HEK293 (cell line): Measurements from ENCODE around the gene IGSF9B.

ENCODE experiments used
- CTCF ChIA-PET: fragments of 350-600 bp; formaldehyde crosslinking; extraction: SDS; loops from one replicate; lab custom pipeline; 2021; ENCODE audit warnings: antibody characterized with exemption; lab: Yijun Ruan, JAX
- POLR2A ChIA-PET: fragments of 300-600 bp; formaldehyde crosslinking; extraction: SDS; loops from one replicate; lab custom pipeline; 2020; ENCODE audit warnings: antibody characterized with exemption, inconsistent platforms; lab: Yijun Ruan, JAX
- H3K27ac ChIP-seq: fragments of 200-500 bp; sonication (Bioruptor generic); 2 replicates; pipeline ENCODE4 v1.5.1; 2014; ENCODE audit warnings: low read depth, low read length, control low read depth, inconsistent platforms; ENCODE audit errors: extremely low read depth
- H3K36me3 ChIP-seq, 2 experiments: fragments of 200-500 bp in 1 of 2; sonication (Bioruptor generic) in 1 of 2; 1 replicate in 1 of 2; 2 replicates in 1 of 2; pipeline ENCODE4 v1.5.1; 2014 to 2017; ENCODE audit warnings: inconsistent platforms in 2 of 2, low read length in 2 of 2; ENCODE audit not compliant: control insufficient read depth in 2 of 2, insufficient read depth in 1 of 2
- H3K4me1 ChIP-seq: fragments of 200-500 bp; sonication (Bioruptor generic); 2 replicates; pipeline ENCODE4 v1.5.1; 2014; ENCODE audit warnings: mild to moderate bottlenecking, low read length, inconsistent platforms; ENCODE audit not compliant: control insufficient read depth, insufficient read depth
- H3K4me3 ChIP-seq: 2 replicates; pipeline ENCODE4 v1.5.1; 2011; ENCODE audit warnings: low read depth, mild to moderate bottlenecking, control low read depth, low read length, moderate library complexity
- H3K9me3 ChIP-seq: fragments of 200-500 bp; sonication (Bioruptor generic); 2 replicates; pipeline ENCODE4 v1.5.1; 2014; ENCODE audit warnings: low read depth, low read length, inconsistent platforms; ENCODE audit not compliant: control insufficient read depth, insufficient read depth
- CTCF ChIP-seq: fragments of 450-650 bp; formaldehyde crosslinking; IDR thresholded peaks from 2 replicates; pipeline ENCODE4 v1.5.1; 2016; ENCODE audit warnings: missing biosample characterization, missing genetic modification characterization
- HOXA7 ChIP-seq: sonication (generic); formaldehyde crosslinking; IDR thresholded peaks from 2 replicates; pipeline ENCODE4 v1.8.1; 2022; ENCODE audit warnings: missing genetic modification reagents, borderline replicate concordance
- PRDM4 ChIP-seq: fragments of 450-650 bp; formaldehyde crosslinking; IDR thresholded peaks from 2 replicates; pipeline ENCODE4 v1.5.1; 2017; ENCODE audit warnings: missing biosample characterization, missing genetic modification characterization
- SP2 ChIP-seq: fragments of 450-650 bp; formaldehyde crosslinking; IDR thresholded peaks from 2 replicates; pipeline ENCODE4 v1.5.1; 2016; ENCODE audit warnings: missing biosample characterization, missing genetic modification characterization
- ZBTB11 ChIP-seq: fragments of 450-650 bp; formaldehyde crosslinking; conservative IDR thresholded peaks from 2 replicates; pipeline ENCODE4 v1.5.1; 2016; ENCODE audit warnings: low read depth, missing biosample characterization, missing genetic modification characterization
- ZBTB44 ChIP-seq: fragments of 450-650 bp; IDR thresholded peaks from 2 replicates; pipeline ENCODE4 v1.5.1; 2018; ENCODE audit warnings: missing biosample characterization, mild to moderate bottlenecking, missing genetic modification characterization
- ZBTB8A ChIP-seq: fragments of 450-650 bp; formaldehyde crosslinking; IDR thresholded peaks from 2 replicates; pipeline ENCODE4 v1.5.1; 2016; ENCODE audit warnings: missing biosample characterization, missing genetic modification characterization
- ZFP69B ChIP-seq: fragments of 450-650 bp; formaldehyde crosslinking; IDR thresholded peaks from 2 replicates; pipeline ENCODE4 v1.5.1; 2016; ENCODE audit warnings: missing biosample characterization, missing genetic modification characterization
- ZNF121 ChIP-seq: fragments of 450-650 bp; formaldehyde crosslinking; IDR thresholded peaks from 2 replicates; pipeline ENCODE4 v1.5.1; 2016; ENCODE audit warnings: missing biosample characterization, missing genetic modification characterization
- ZNF146 ChIP-seq: fragments of 450-650 bp; formaldehyde crosslinking; IDR thresholded peaks from 2 replicates; pipeline ENCODE4 v1.5.1; 2016; ENCODE audit warnings: missing biosample characterization, missing genetic modification characterization
- ZNF157 ChIP-seq: fragments of 450-650 bp; formaldehyde crosslinking; IDR thresholded peaks from 2 replicates; pipeline ENCODE4 v1.5.1; 2016; ENCODE audit warnings: missing biosample characterization, missing genetic modification characterization
- ZNF274 ChIP-seq, 2 experiments: fragments of 200-500 bp in 1 of 2; fragments of 450-650 bp in 1 of 2; sonication (Bioruptor generic) in 1 of 2; formaldehyde crosslinking in 1 of 2; IDR thresholded peaks; 2 replicates each; pipeline versions ENCODE4 v1.5.1 to v1.6.1; 2014 to 2016; ENCODE audit warnings: borderline replicate concordance in 1 of 2, inconsistent platforms in 1 of 2, low read length in 1 of 2, missing biosample characterization in 1 of 2, missing genetic modification characterization in 1 of 2
- ZNF302 ChIP-seq: fragments of 450-650 bp; formaldehyde crosslinking; IDR thresholded peaks from 2 replicates; pipeline ENCODE4 v1.5.1; 2016; ENCODE audit warnings: missing biosample characterization, missing genetic modification characterization, low read depth
- ZNF366 ChIP-seq: fragments of 450-650 bp; formaldehyde crosslinking; conservative IDR thresholded peaks from 2 replicates; pipeline ENCODE4 v1.5.1; 2016; ENCODE audit warnings: missing biosample characterization, missing genetic modification characterization
- ZNF394 ChIP-seq: fragments of 450-650 bp; formaldehyde crosslinking; IDR thresholded peaks from 2 replicates; pipeline ENCODE4 v1.5.1; 2016; ENCODE audit warnings: missing biosample characterization, missing genetic modification characterization, mild to moderate bottlenecking, moderate library complexity, borderline replicate concordance
- ZNF449 ChIP-seq: fragments of 450-650 bp; formaldehyde crosslinking; IDR thresholded peaks from 2 replicates; pipeline ENCODE4 v1.5.1; 2017; ENCODE audit warnings: missing biosample characterization, mild to moderate bottlenecking, missing genetic modification characterization, moderate library complexity
- ZNF529 ChIP-seq: fragments of 450-650 bp; formaldehyde crosslinking; IDR thresholded peaks from 2 replicates; pipeline ENCODE4 v1.5.1; 2017; ENCODE audit warnings: missing genetic modification characterization, missing biosample characterization; ENCODE audit not compliant: insufficient replicate concordance
- ZNF610 ChIP-seq: fragments of 450-650 bp; formaldehyde crosslinking; IDR thresholded peaks from 2 replicates; pipeline ENCODE4 v1.5.1; 2016; ENCODE audit warnings: missing biosample characterization, missing genetic modification characterization, borderline replicate concordance
- ZNF654 ChIP-seq: fragments of 450-650 bp; formaldehyde crosslinking; IDR thresholded peaks from 2 replicates; pipeline ENCODE4 v1.5.1; 2016; ENCODE audit warnings: low read depth, missing biosample characterization, missing genetic modification characterization
- ZNF776 ChIP-seq: fragments of 450-650 bp; formaldehyde crosslinking; IDR thresholded peaks from 2 replicates; pipeline ENCODE4 v1.5.0; 2017; ENCODE audit warnings: missing biosample characterization, missing genetic modification characterization, borderline replicate concordance

Gene IGSF9B

GRCh38 chr11:133934096-133934495 lies 22.7 kb downstream of the IGSF9B start:
- no peaks in the 10 kb centered on the region for H3K9me3 ChIP-seq
- H3K27ac ChIP-seq, result no peak overlapping the region
- H3K4me1 ChIP-seq, result no peaks in the 10 kb centered on the region
- TF ChIP-seq ZBTB11 (tag by site-specific recombination) (no peak), PRDM4 (tag by site-specific recombination) (no peak), CTCF (tag by site-specific recombination) (no peak), ZNF449 (tag by site-specific recombination) (no peak), ZNF654 (tag by site-specific recombination) (no peak), ZBTB8A (tag by site-specific recombination) (no peak), ZNF302 (tag by site-specific recombination) (no peak), ZNF121 (no peak), ZNF529 (tag by site-specific recombination) (no peak), ZNF394 (tag by site-specific recombination) (no peak), HOXA7 (no peak), ZNF366 (tag by site-specific recombination) (no peak), ZBTB44 (tag by site-specific recombination) (no peak), ZFP69B (tag by site-specific recombination) (no peak), ZNF610 (tag by site-specific recombination) (no peak), ZNF274 (IDR thresholded peaks at IDR 0.05; ENCODE audit: low read length) (no peak), ZNF274 (tag by site-specific recombination; IDR thresholded peaks at IDR 0.05; ENCODE audit: borderline replicate concordance) (no peak), ZNF157 (tag by site-specific recombination) (no peak), SP2 (no peak), ZNF146 (tag by site-specific recombination) (no peak), ZNF776 (tag by site-specific recombination) (no peak)
- TF ChIP-seq, all 188 proteins: peak for 0
- Histone ChIP-seq H3K36me3 (peaks cover 0 to 15% of the 10 kb centered on the region in 2 experiments; a peak in 1 of 3 replicates), H3K4me3 (no peak overlapping the region)
- CTCF ChIA-PET, result interaction anchor here (0.6 to 1.0 kb wide), 3 partner anchors 9 to 78 kb away, joined by 3 to 4 read pairs (median 4); no protein-coding TSS in a partner anchor
- POLR2A ChIA-PET, result no interaction called here
